SU-DHL-6 (cell line): ENCODE measurements around the gene OLFM1.

ENCODE experiments used
- H2AFZ ChIP-seq: fragments of 200-600 bp; sonication (generic); 2 replicates; pipeline ENCODE4 v1.6.1; 2014; ENCODE audit warnings: low read depth, mild to moderate bottlenecking, moderate library complexity, mixed read lengths, antibody characterized with exemption, low read length; ENCODE audit not compliant: severe bottlenecking
- H3F3A ChIP-seq: fragments of 200-600 bp; shearing (Covaris generic); 2 replicates; pipeline ENCODE4 v1.6.0; 2016; ENCODE audit warnings: antibody characterized with exemption, mild to moderate bottlenecking; ENCODE audit not compliant: insufficient read depth
- H3K27ac ChIP-seq: fragments of 200-600 bp; sonication (generic); 2 replicates; pipeline ENCODE4 v1.5.1; 2016; ENCODE audit warnings: low read depth, mild to moderate bottlenecking, low read length, moderate library complexity, mixed read lengths
- H3K27me3 ChIP-seq: fragments of 200-600 bp; sonication (generic), shearing (Covaris generic); 2 replicates; pipeline ENCODE4 v1.6.0; 2014; ENCODE audit warnings: mild to moderate bottlenecking, low read length
- H3K36me3 ChIP-seq: fragments of 200-600 bp; sonication (generic); 2 replicates; pipeline ENCODE4 v1.6.1; 2014; ENCODE audit warnings: mild to moderate bottlenecking, low read length, mixed read lengths
- H3K4me2 ChIP-seq: fragments of 300-600, 200-600 bp; shearing (Covaris generic), sonication (generic); 2 replicates; pipeline ENCODE4 v1.6.0; 2014; ENCODE audit warnings: low read length, low read depth, mild to moderate bottlenecking; ENCODE audit not compliant: poor library complexity, severe bottlenecking
- H3K4me3 ChIP-seq: fragments of 200-600 bp; sonication (generic); 2 replicates; pipeline ENCODE4 v1.5.1; 2014; ENCODE audit warnings: antibody characterized with exemption, low read length, mild to moderate bottlenecking, mixed read lengths; ENCODE audit not compliant: insufficient read depth, poor library complexity, severe bottlenecking
- H3K79me2 ChIP-seq: fragments of 200-600 bp; sonication (generic); 2 replicates; pipeline ENCODE4 v1.6.1; 2014; ENCODE audit warnings: mild to moderate bottlenecking, low read length, moderate library complexity; ENCODE audit not compliant: insufficient read depth
- H3K9ac ChIP-seq: fragments of 200-600 bp; sonication (generic); 2 replicates; pipeline ENCODE4 v1.7.0; 2014; ENCODE audit warnings: mild to moderate bottlenecking, low read length
- H3K9me2 ChIP-seq: fragments of 200-600 bp; sonication (generic); replicated peaks from 2 replicates; pipeline ENCODE4 v1.6.1; 2014; ENCODE audit warnings: low read length; ENCODE audit not compliant: insufficient read depth
- H3K9me3 ChIP-seq: fragments of 200-600 bp; sonication (generic); 2 replicates; pipeline ENCODE4 v1.6.1; 2014; ENCODE audit warnings: low read length, mixed read lengths; ENCODE audit not compliant: insufficient read depth
- H4K20me1 ChIP-seq: fragments of 200-600 bp; sonication (generic); 2 replicates; pipeline ENCODE4 v1.6.1; 2014; ENCODE audit warnings: low read depth, mild to moderate bottlenecking, antibody characterized with exemption, low read length, moderate library complexity, mixed read lengths
- CTCF ChIP-seq: fragments of 200-600 bp; sonication (generic); IDR thresholded peaks from one replicate; pipeline ENCODE4 v1.5.1; 2017; ENCODE audit warnings: antibody characterized with exemption, mild to moderate bottlenecking, low read length, moderate library complexity; ENCODE audit not compliant: insufficient read depth, poor library complexity, severe bottlenecking
- EZH2phosphoT487 ChIP-seq: fragments of 200-600 bp; sonication (generic), shearing (Covaris generic); conservative IDR thresholded peaks from 2 replicates; pipeline ENCODE4 v1.6.1; 2018; ENCODE audit warnings: mild to moderate bottlenecking, antibody characterized with exemption, low read length, moderate library complexity, mixed read lengths

The OLFM1 gene

GRCh38 chr9:135165756-135166519 is 78.5 kb downstream of the OLFM1 start:
- H3K27ac ChIP-seq: no peak overlapping the region
- H4K20me1 ChIP-seq: no peaks in the 10 kb centered on the region
- H3K9ac ChIP-seq: no peak overlapping the region
- TF ChIP-seq EZH2phosphoT487 (no peak), CTCF (no peak)
- H3K36me3 ChIP-seq: no peaks in the 10 kb centered on the region
- no peak overlapping the region for H3K4me2 ChIP-seq
- no peaks in the 10 kb centered on the region for H3K27me3 ChIP-seq
- H3K4me3 ChIP-seq: no peak overlapping the region
- H3K9me3 ChIP-seq: no peaks in the 10 kb centered on the region
- H3K79me2 ChIP-seq: no peaks in the 10 kb centered on the region
- no peaks in the 10 kb centered on the region for H3F3A ChIP-seq
- no peaks in the 10 kb centered on the region for H3K9me2 ChIP-seq
- H2AFZ ChIP-seq: no peak overlapping the region

DNA sequence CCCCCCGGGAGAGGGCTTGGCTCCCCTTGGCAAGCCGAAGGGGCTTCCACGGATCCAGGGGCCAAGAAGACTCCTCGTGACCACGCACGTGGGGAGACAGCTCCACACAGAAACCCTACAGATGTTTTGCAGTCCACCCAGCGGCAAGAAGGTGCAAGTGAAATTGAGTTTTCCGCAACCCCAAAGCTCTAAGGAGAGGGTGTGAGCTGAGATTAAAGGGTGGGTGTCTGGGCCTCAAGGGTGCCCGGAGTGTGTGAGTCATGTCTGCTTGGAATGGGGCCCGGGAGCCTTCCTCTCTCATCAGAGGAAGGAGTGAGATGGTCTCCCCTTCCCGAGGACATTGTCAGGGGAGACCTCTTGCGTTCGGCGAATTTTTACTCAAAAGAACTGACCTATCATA is 79.1 kb downstream of the OLFM1 start:
- no peak for TF ChIP-seq EZH2phosphoT487
- no peak for TF ChIP-seq CTCF

GRCh38 chr9:135167356-135167755 is 79.9 kb downstream of the OLFM1 start:
- H3K9ac ChIP-seq: no peak overlapping the region
- H4K20me1 ChIP-seq: no peaks in the 10 kb centered on the region

More for the DNA sequence above, 79.1 kb downstream of the OLFM1 start:
- no peaks in the 10 kb centered on the region for H3K27me3 ChIP-seq
- no peaks in the 10 kb centered on the region for H4K20me1 ChIP-seq
- no peak overlapping the region for H2AFZ ChIP-seq
- H3F3A ChIP-seq: no peaks in the 10 kb centered on the region
- H3K79me2 ChIP-seq: no peaks in the 10 kb centered on the region
- H3K4me3 ChIP-seq: no peak overlapping the region
- H3K27ac ChIP-seq: no peak overlapping the region
- no peaks in the 10 kb centered on the region for H3K9me3 ChIP-seq
- no peaks in the 10 kb centered on the region for H3K9me2 ChIP-seq
- H3K36me3 ChIP-seq: no peaks in the 10 kb centered on the region
- H3K9ac ChIP-seq: no peak overlapping the region
- no peak overlapping the region for H3K4me2 ChIP-seq

More at GRCh38 chr9:135167356-135167755, 79.9 kb downstream of the OLFM1 start:
- no peaks in the 10 kb centered on the region for H3K9me3 ChIP-seq
- H2AFZ ChIP-seq: no peak overlapping the region
- H3K27ac ChIP-seq: no peak overlapping the region
- no peak overlapping the region for H3K4me2 ChIP-seq
- no peak for TF ChIP-seq EZH2phosphoT487
- TF ChIP-seq CTCF: no peak
- H3K79me2 ChIP-seq: no peaks in the 10 kb centered on the region
- H3K4me3 ChIP-seq: no peak overlapping the region
- no peaks in the 10 kb centered on the region for H3K36me3 ChIP-seq
- H3F3A ChIP-seq: no peaks in the 10 kb centered on the region
- no peaks in the 10 kb centered on the region for H3K9me2 ChIP-seq
- H3K27me3 ChIP-seq: no peaks in the 10 kb centered on the region
